ENCODE results near the gene SH3D21. TPM values are rescaled to one million over a fixed set of nuclear protein-coding genes. Genes with fewer than 3 reads are reported as not detected.
A peak's percentile ranks its signal among the peaks of the same experiment; 100 is the strongest.

Gene SH3D21
- total RNA-seq, 1 experiment from 2014 or later, result 3.3 TPM

- peaks cover 10% of the 10 kb centered on the region for H3K4me1 Mint-ChIP-seq (ENCODE audit: insufficient read depth, unreplicated experiment)
- H3K27ac Mint-ChIP-seq (ENCODE audit: low read depth, unreplicated experiment), result no peak overlapping the region
- H3K27me3 Mint-ChIP-seq (ENCODE audit: insufficient read depth, unreplicated experiment), result no peaks in the 10 kb centered on the region
- POLR2A ChIA-PET, result interaction anchor here (1.1 to 1.3 kb wide), 2 partner anchors 15 to 84 kb away, joined by 4 read pairs; no protein-coding TSS in a partner anchor
- TF ChIP-seq CTCF (IDR thresholded peaks at IDR 0.05; ENCODE audit: unreplicated experiment), result no peak
- CTCF ChIA-PET, result interaction anchor here (1.1 to 4.5 kb wide), 9 partner anchors 10 to 135 kb away, joined by 3 to 37 read pairs (median 10); partner anchors contain the start of genes THRAP3 and TRAPPC3
- peaks cover 87% of the 10 kb centered on the region for H3K36me3 Mint-ChIP-seq (ENCODE audit: insufficient read depth, unreplicated experiment)
- no peaks in the 10 kb centered on the region for H3K9me3 Mint-ChIP-seq (ENCODE audit: unreplicated experiment)
- intact Hi-C loops (cut with micrococcal nuclease), result loop anchor here (2.0 kb wide), 1 partner anchor 60 kb away; the partner anchor contains the start of gene THRAP3
- no peak for DNase-seq (ENCODE audit: unreplicated experiment)
- no peak overlapping the region for H3K4me3 Mint-ChIP-seq (ENCODE audit: unreplicated experiment)
- no TSS peak for BruUV-seq (replicated peaks)
These were observed 21.7 kb upstream of the SH3D21 start for GRCh38 chr1:36284517-36284916.

DNA sequence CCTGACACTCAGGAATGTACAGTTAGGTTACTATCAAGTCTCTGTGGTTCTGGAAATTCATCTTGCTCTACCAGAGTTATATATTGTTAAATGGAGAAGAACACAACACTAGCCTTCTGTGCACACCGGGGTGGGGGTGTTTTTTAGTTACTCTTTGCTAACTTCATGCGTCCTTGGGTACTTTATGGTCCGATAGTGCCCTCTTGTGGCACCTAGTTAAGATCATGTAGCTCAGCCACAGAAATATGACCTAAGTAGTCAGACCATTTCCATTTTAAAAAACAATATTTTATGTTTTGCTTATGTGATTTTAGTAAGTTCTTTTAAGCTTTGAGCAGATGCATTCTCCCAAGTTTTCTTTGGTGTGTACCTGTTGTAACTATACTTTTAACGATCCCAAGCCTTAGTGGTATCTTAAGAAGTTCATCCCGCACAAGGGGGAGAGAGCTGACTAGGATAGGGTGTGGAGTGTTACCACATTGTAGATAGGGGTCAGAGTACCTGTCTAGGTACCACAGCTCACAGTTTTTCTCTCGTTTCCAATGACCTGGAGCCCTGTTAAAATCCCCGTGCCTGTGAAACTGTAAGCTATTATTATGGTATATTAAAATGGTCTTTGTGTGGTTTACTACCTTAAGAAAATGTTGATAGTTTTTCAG, 20.6 kb upstream of the SH3D21 start:
- Mint-ChIP-seq H3K9me3 (ENCODE audit: unreplicated experiment) (no peaks in the 10 kb centered on the region), H3K27ac (ENCODE audit: low read depth, unreplicated experiment) (no peak overlapping the region), H3K4me1 (ENCODE audit: insufficient read depth, unreplicated experiment) (peaks cover 7% of the 10 kb centered on the region), H3K27me3 (ENCODE audit: insufficient read depth, unreplicated experiment) (no peaks in the 10 kb centered on the region), H3K36me3 (ENCODE audit: insufficient read depth, unreplicated experiment) (peaks cover 93% of the 10 kb centered on the region), H3K4me3 (ENCODE audit: unreplicated experiment) (no peak overlapping the region)
- CTCF ChIA-PET, result interaction anchor here (0.6 to 3.8 kb wide), 44 partner anchors 9 to 1127 kb away, joined by 3 to 37 read pairs (median 4); partner anchors contain the start of genes MAP7D1, OSCP1, SH3D21 and THRAP3
- DNase-seq (ENCODE audit: unreplicated experiment), result peak; percentile 89
- POLR2A ChIA-PET, result interaction anchor here (0.6 to 3.0 kb wide), 11 partner anchors 9 to 196 kb away, joined by 3 to 19 read pairs (median 4); partner anchors contain the start of genes THRAP3 and TRAPPC3
- BruUV-seq (replicated peaks), result no TSS peak
- peak; percentile 67 for TF ChIP-seq CTCF (IDR thresholded peaks at IDR 0.05; ENCODE audit: unreplicated experiment)
- intact Hi-C loops (cut with micrococcal nuclease), result loop anchor here (1.0 to 2.0 kb wide), 4 partner anchors 61 to 186 kb away; partner anchors contain the start of genes THRAP3 and TRAPPC3

GRCh38 chr1:36286802-36287201, 19.4 kb upstream of the SH3D21 start:
- Mint-ChIP-seq H3K4me1 (ENCODE audit: insufficient read depth, unreplicated experiment) (peaks cover 12% of the 10 kb centered on the region), H3K36me3 (ENCODE audit: insufficient read depth, unreplicated experiment) (peaks cover 100% of the 10 kb centered on the region), H3K4me3 (ENCODE audit: unreplicated experiment) (no peak overlapping the region), H3K27me3 (ENCODE audit: insufficient read depth, unreplicated experiment) (no peaks in the 10 kb centered on the region), H3K9me3 (ENCODE audit: unreplicated experiment) (no peaks in the 10 kb centered on the region), H3K27ac (ENCODE audit: low read depth, unreplicated experiment) (no peak overlapping the region)
- POLR2A ChIA-PET, result interaction anchor here (3.0 kb wide), 1 partner anchor 63 kb away, joined by 19 read pairs; the partner anchor contains the start of gene THRAP3
- TSS peak; percentile 37 for BruUV-seq (replicated peaks)
- no peak for TF ChIP-seq CTCF (IDR thresholded peaks at IDR 0.05; ENCODE audit: unreplicated experiment)
- no peak for DNase-seq (ENCODE audit: unreplicated experiment)
- CTCF ChIA-PET, result interaction anchor here (0.6 to 3.8 kb wide), 16 partner anchors 11 to 407 kb away, joined by 3 to 37 read pairs (median 4); partner anchors contain the start of gene TRAPPC3
- intact Hi-C loops (cut with micrococcal nuclease), result no loop called here

DNA sequence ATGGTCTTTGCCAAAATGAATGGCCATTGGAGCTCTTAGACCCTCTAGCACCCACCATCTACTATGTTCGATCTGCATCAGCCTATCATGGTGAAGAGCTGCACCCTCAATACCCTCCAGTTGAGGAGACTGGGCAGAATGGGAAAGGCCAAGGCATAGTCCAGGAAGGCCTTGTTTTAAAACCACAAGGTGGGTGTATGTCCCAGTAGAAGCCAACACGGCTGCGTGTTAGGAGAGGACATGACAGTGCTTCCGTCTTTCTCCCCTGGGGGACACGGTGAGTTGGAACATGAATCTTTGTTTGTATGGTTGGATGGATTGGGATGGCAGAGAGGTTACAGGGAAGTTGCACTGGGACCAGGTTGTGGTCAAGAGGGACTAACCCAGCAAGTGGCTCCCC, 18.6 kb upstream of the SH3D21 start:
- H3K27me3 Mint-ChIP-seq (ENCODE audit: insufficient read depth, unreplicated experiment), result no peaks in the 10 kb centered on the region
- no peak overlapping the region for H3K4me3 Mint-ChIP-seq (ENCODE audit: unreplicated experiment)
- no peak for DNase-seq (ENCODE audit: unreplicated experiment)
- BruUV-seq (replicated peaks), result no TSS peak
- ChIA-PET POLR2A (interaction anchor here (1.3 to 3.0 kb wide), 2 partner anchors 9 to 64 kb away, joined by 5 to 19 read pairs; partner anchors contain the start of gene THRAP3), CTCF (interaction anchor here (0.7 to 3.8 kb wide), 10 partner anchors 9 to 188 kb away, joined by 3 to 37 read pairs (median 5); partner anchors contain the start of gene TRAPPC3)
- intact Hi-C loops (cut with micrococcal nuclease), result no loop called here
- no peak for TF ChIP-seq CTCF (IDR thresholded peaks at IDR 0.05; ENCODE audit: unreplicated experiment)
- peaks cover 12% of the 10 kb centered on the region for H3K4me1 Mint-ChIP-seq (ENCODE audit: insufficient read depth, unreplicated experiment)
- H3K9me3 Mint-ChIP-seq (ENCODE audit: unreplicated experiment), result no peaks in the 10 kb centered on the region
- no peak overlapping the region for H3K27ac Mint-ChIP-seq (ENCODE audit: low read depth, unreplicated experiment)
- H3K36me3 Mint-ChIP-seq (ENCODE audit: insufficient read depth, unreplicated experiment), result peaks cover 100% of the 10 kb centered on the region

Data from MCF 10A (cell line).